NT2/D1 (cell line): ENCODE results near the gene C20orf202.

Source experiments
- SUZ12 ChIP-seq: IDR thresholded peaks from 2 replicates; pipeline ENCODE4 v1.6.1; 2011; ENCODE audit not compliant: insufficient read length, insufficient read depth; ENCODE audit errors: extremely low read depth
- ZNF274 ChIP-seq: IDR thresholded peaks from 2 replicates; pipeline ENCODE4 v1.6.1; 2011; ENCODE audit warnings: mild to moderate bottlenecking, low read depth, low read length

GRCh38 chr20:1189827-1190226 is 13.4 kb upstream of the C20orf202 start:
- TF ChIP-seq ZNF274, result no peak
- no peak for TF ChIP-seq SUZ12
